NB4 (cell line): ENCODE results near the gene ZC3H12A.
A peak's percentile ranks its signal among the peaks of the same experiment; 100 is the strongest.

Source experiments
- DNase-seq: peaks from one replicate; pipeline ENCODE4 v3.0.0; 2010; ENCODE audit warnings: low read depth
- H3K4me3 ChIP-seq: one replicate; pipeline ENCODE4 v1.5.1; 2011; ENCODE audit warnings: mild to moderate bottlenecking, low read depth, low read length, moderate library complexity
- MAX ChIP-seq: IDR thresholded peaks from 2 replicates; pipeline ENCODE4 v1.6.1; 2011; ENCODE audit warnings: low read depth, low read length
- MYC ChIP-seq: IDR thresholded peaks from 2 replicates; pipeline ENCODE4 v1.6.1; 2011; ENCODE audit warnings: low read depth, low read length
- POLR2A ChIP-seq: IDR thresholded peaks from 2 replicates; pipeline ENCODE4 v1.6.1; 2011; ENCODE audit warnings: mild to moderate bottlenecking; ENCODE audit not compliant: insufficient read length; ENCODE audit errors: extremely low read depth
- TF ChIP-seq, protein P1 (sequence below): IDR thresholded peaks from one replicate; pipeline ENCODE4 v1.5.1; 2012; ENCODE audit warnings: low read depth, low read length

ZC3H12A gene

GRCh38 chr1:37485902-37486679 is 11.7 kb downstream of the ZC3H12A start:
- peak; percentile 60 for DNase-seq
- no peak overlapping the region for H3K4me3 ChIP-seq
- TF ChIP-seq, protein P1, sequence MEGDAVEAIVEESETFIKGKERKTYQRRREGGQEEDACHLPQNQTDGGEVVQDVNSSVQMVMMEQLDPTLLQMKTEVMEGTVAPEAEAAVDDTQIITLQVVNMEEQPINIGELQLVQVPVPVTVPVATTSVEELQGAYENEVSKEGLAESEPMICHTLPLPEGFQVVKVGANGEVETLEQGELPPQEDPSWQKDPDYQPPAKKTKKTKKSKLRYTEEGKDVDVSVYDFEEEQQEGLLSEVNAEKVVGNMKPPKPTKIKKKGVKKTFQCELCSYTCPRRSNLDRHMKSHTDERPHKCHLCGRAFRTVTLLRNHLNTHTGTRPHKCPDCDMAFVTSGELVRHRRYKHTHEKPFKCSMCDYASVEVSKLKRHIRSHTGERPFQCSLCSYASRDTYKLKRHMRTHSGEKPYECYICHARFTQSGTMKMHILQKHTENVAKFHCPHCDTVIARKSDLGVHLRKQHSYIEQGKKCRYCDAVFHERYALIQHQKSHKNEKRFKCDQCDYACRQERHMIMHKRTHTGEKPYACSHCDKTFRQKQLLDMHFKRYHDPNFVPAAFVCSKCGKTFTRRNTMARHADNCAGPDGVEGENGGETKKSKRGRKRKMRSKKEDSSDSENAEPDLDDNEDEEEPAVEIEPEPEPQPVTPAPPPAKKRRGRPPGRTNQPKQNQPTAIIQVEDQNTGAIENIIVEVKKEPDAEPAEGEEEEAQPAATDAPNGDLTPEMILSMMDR = no peak
- TF ChIP-seq MAX = no peak
- TF ChIP-seq MYC = no peak
- no peak for TF ChIP-seq POLR2A

GRCh38 chr1:37486680-37487618 is 12.6 kb downstream of the ZC3H12A start:
- H3K4me3 ChIP-seq = no peak overlapping the region
- peak; percentile 89 for DNase-seq
- TF ChIP-seq MAX = 0 out of 2 replicates have a peak, but pooled peaks have one; percentile 44
- TF ChIP-seq, protein P1 = peak; percentile 95
- TF ChIP-seq MYC = peak; percentile 55
- TF ChIP-seq POLR2A = no peak

- TF ChIP-seq MAX (no peak), POLR2A (no peak), MYC (no peak)
- TF ChIP-seq, protein P1 = no peak
- DNase-seq = no peak
- no peak overlapping the region for H3K4me3 ChIP-seq
Measured at GRCh38 chr1:37487619-37487984, 13.2 kb downstream of the ZC3H12A start.

DNA sequence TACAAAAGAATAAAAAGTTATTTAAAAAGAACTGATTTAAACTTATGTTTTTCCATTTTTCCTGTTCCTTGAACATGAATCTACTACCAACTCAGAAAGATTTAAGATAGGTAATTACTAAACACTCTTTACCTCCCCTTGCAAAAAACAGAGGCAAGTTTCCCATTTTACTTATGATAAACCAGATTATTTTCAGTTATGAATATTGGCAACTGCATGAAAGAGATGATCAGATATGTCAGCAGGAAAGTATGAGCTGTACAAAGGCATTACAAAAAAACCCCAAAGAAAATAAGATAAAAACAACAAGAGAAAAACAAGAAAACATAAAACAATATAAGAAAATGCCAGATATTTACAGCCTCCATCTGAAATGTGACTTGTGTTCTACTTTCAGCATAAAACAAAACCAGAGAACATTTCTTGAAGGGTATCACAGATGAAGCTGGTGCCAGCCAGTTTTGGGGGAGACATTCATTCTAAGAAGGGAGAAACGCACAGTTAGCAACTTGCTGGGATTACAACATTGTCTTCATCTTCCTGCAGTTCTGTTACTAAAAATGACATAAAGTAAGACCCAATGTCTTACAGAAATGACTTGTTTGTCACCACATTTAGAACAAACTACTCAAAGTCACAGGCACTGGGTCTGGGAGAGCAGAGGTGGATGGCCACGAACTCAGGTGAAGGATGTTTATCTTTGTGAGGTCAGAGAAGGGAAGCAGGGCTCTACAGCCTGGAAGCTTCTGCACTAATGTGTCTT is 19.1 kb downstream of the ZC3H12A start:
- H3K4me3 ChIP-seq = no peak overlapping the region
- no peak for DNase-seq
- TF ChIP-seq MYC (no peak), POLR2A (no peak), MAX (no peak)
- TF ChIP-seq, protein P1 = no peak

DNA sequence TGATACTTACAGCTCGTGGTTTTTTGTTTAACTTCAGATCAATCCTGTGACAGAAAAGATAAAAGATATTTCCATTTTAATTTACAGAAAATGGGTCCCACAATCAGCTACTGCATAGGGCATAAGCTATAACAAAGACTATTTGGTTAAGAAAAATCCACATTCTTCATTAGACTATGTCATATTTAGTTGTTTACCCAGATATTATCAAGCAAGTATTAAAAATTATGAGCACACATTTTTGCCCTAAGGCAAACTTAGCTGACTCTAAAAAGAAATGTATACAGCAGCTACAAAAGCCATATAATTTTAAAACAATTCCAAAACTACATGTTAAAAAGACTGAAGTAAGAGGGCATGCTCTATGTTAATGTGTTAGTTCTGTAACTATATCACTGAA is 21.5 kb downstream of the ZC3H12A start:
- no peak overlapping the region for H3K4me3 ChIP-seq
- TF ChIP-seq MYC (no peak), POLR2A (no peak), MAX (no peak)
- TF ChIP-seq, protein P1 = no peak
- no peak for DNase-seq
